Pancreas (tissue), 10 donors: Measurements from ENCODE around the gene ECE1. TPM values are rescaled to one million over a fixed set of nuclear protein-coding genes. Genes with fewer than 3 reads are reported as not detected.

Source experiments
- ATAC-seq, 4 donors: fragments of 200-7000 bp; cut with Tn5 transposase; one replicate each; pipeline versions ENCODE4 v1.8.0 to v1.9.1; 2020; ENCODE audit warnings: mild to moderate bottlenecking in 4 of 4, moderate library complexity in 4 of 4
- DNase-seq, 6 donors: peaks; one replicate each; pipeline ENCODE4 v3.0.0-alpha.2; 2020
- FAIRE-seq: peaks from 2 replicates; lab custom pipeline; 2012; peaks lifted over from hg19 to GRCh38; lab: Jason Lieb, UNC
- H3K27ac ChIP-seq, 4 donors: fragments of 200-600 bp; sonication (generic); 1 replicate in 3 of 4; 2 replicates in 1 of 4; pipeline versions ENCODE4 v1.5.0 to v1.8.0; 2020
- H3K27me3 ChIP-seq, 4 donors: fragments of 200-600 bp; one replicate each; pipeline ENCODE4 v1.8.0; 2021
- H3K36me3 ChIP-seq, 3 donors: fragments of 200-600 bp; sonication (generic) in 1 of 3; one replicate each; pipeline versions ENCODE4 v1.5.0 to v1.8.0; 2020 to 2021
- H3K4me1 ChIP-seq, 3 donors: fragments of 200-600 bp; one replicate each; pipeline ENCODE4 v1.8.0; 2021
- H3K4me3 ChIP-seq, 4 donors: fragments of 200-600 bp; sonication (generic) in 2 of 4; one replicate each; pipeline versions ENCODE4 v1.5.0 to v1.8.0; 2020 to 2021
- H3K9me3 ChIP-seq, 4 donors: fragments of 200-600 bp; one replicate each; pipeline ENCODE4 v1.8.0; 2021
- WGBS, 2 donors: extraction: QIAGEN DNeasy Blood & Tissue Kit; methylation state at CpG; one replicate each; pipeline ENCODE4 v1.1.7; 2013; 5-methylcytosine and 5-hydroxymethylcytosine counted together
- intact Hi-C, 3 donors: fragments of 100-400 bp; cut with DNase I; formaldehyde crosslinking; loops; one replicate each; pipeline versions ENCODE4 v1.11.1 to v1.14.2; 2022
- polyA plus RNA-seq, 2 donors: library from polyadenylated mRNA; stranded (reverse); fragments of 200-250 nt; gene quantifications; one replicate each; pipeline ENCODE4 v1.2.3, GENCODE V29; 2013
- total RNA-seq, 6 donors: library from RNA; stranded (reverse); fragmentation: NEBNext Ultra II Directional in 4 of 6; extraction: Animal tissue kit (Norgen Biotek cat#: 25700) in 4 of 6; gene quantifications; one replicate each; pipeline versions ENCODE4 v1.2.1 to v1.2.4, GENCODE V29; 2021 to 2023
- TF ChIP-seq, protein P1 (sequence below), 4 donors: fragments of 200-600 bp; sonication (generic) in 3 of 4; IDR thresholded peaks; one replicate each; pipeline versions ENCODE4 v1.5.0 to v1.8.0; 2021; ENCODE audit warnings: antibody characterized with exemption in 4 of 4
- donor health status: healthy with polysubstance abuse.
- donor health status: DM: no; HTN: no; CAD: no; lungs with moderate emphysema.
- donor health status: DM: no; HTN: no; CAD: no.
- donor health status: control.
- donor health status: control.
- donor health status: Bipolar disorder and iron deficiency.
- donor health status: DM: yes; HTN: yes; CAD: no.
- donor health status: DM: no; HTN: no; CAD: no.
- donor health status: DM: no; HTN: no; CAD: no.
- donor health status: DM: yes; HTN: yes; CAD: no.

ECE1 gene
- total and polyA plus RNA-seq, 8 donors: 38.1 to 141 (median 85.8) TPM

DNA sequence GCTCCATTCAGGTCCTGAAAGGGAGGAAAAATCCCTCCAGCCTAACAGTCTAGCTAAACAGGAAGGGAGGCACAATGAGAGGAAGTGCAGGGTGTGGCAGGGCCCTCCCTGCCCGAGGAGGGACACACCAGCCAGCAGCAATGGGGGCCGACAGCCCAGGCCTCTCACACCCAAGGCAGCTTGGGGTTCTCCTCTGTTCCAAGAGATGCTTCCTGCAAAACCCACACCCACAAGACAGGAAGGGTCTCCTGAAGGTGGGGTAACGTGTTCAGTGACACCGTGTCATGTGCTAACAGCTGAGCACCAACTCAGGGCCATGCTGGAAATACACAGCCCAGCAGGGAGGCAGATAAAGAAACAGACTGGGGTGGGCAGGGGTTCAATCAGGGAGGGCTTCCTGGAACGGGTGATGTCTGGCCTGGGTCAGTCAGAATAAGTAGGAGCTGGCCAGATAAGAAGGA lies 10.2 kb downstream of the ECE1 start:
- ATAC-seq (no peak), FAIRE-seq (no peak), DNase-seq (peak in 1 of 6 donors; percentile 34)
- intact Hi-C loops: loop anchor here in 1 of 3 donors (10.0 kb wide), 1 partner anchor 55 kb away; no protein-coding TSS in a partner anchor
- 64 to 66% methylated on average over 5 of the region's 5 CpGs for whole genome bisulfite sequencing, 2 donors
- H3K4me1 ChIP-seq: peaks cover 31 to 58% (median 38%) of the 10 kb centered on the region in 3 donors
- H3K27me3 ChIP-seq: no peaks in the 10 kb centered on the region
- peak overlapping the region in 3 of 4 donors; percentile 4 to 63 (median 41) for H3K27ac ChIP-seq
- TF ChIP-seq, protein P1, sequence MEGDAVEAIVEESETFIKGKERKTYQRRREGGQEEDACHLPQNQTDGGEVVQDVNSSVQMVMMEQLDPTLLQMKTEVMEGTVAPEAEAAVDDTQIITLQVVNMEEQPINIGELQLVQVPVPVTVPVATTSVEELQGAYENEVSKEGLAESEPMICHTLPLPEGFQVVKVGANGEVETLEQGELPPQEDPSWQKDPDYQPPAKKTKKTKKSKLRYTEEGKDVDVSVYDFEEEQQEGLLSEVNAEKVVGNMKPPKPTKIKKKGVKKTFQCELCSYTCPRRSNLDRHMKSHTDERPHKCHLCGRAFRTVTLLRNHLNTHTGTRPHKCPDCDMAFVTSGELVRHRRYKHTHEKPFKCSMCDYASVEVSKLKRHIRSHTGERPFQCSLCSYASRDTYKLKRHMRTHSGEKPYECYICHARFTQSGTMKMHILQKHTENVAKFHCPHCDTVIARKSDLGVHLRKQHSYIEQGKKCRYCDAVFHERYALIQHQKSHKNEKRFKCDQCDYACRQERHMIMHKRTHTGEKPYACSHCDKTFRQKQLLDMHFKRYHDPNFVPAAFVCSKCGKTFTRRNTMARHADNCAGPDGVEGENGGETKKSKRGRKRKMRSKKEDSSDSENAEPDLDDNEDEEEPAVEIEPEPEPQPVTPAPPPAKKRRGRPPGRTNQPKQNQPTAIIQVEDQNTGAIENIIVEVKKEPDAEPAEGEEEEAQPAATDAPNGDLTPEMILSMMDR (IDR thresholded peaks at IDR 0.05): no peak
- no peak overlapping the region for H3K4me3 ChIP-seq
- H3K9me3 ChIP-seq: no peaks in the 10 kb centered on the region
- no peaks in the 10 kb centered on the region for H3K36me3 ChIP-seq

DNA sequence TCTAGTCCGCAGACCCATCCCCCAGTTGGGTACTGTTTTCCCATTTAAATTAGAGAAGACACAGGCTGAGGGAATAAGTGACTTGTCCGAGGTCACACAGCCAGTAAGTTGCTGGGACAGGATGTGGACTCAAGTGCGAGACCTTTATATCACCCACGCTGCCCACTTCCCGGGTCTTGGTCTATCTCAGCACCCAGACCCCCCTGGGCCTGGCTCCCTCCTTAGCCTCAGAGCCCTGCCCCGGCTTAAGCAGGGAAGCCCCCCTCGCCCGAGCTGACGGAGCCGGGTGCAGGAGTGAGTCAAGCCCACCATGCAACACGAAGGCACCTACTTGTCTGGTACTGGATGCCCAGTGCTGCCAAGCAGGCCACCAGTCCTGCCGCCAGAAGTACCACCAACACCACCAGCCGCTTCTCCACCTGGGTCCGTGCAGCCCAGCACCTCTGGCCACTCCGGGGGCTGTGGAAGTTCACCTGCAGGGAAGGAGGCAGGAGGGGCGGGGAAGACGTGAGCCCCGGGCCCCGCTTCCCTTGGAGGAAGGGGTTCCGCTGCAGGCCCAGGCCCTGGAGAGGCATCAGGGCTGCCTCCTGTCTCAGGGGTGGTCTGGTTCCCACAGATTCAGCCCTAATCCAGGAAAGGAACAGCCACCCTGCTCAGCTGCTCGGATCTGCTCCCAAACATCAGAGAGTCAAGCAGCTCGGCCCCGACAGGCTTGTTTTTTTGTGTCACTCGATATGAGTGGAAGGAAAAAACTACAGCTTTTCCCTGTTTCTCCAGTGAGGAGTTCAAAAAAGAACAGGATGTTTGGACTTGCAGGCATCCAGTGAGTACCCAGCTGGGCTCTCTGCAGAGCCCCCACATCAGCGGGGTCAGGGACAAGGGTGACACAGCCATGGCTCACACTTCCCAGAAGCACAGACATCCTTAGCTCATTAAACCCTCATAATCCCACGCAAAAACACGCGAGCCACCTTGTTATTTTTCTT lies 11.1 kb downstream of the ECE1 start:
- H3K4me1 ChIP-seq: peaks cover 22 to 50% (median 29%) of the 10 kb centered on the region in 3 donors
- intact Hi-C loops: loop anchor here in 1 of 3 donors (10.0 kb wide), 1 partner anchor 46 kb away; no protein-coding TSS in a partner anchor
- DNase-seq (peak in 1 of 6 donors; percentile 65), FAIRE-seq (no peak), ATAC-seq (no peak)
- H3K36me3 ChIP-seq: no peaks in the 10 kb centered on the region
- no peaks in the 10 kb centered on the region for H3K27me3 ChIP-seq
- H3K9me3 ChIP-seq: no peaks in the 10 kb centered on the region
- peak overlapping the region in 1 of 4 donors; percentile 10 for H3K4me3 ChIP-seq
- H3K27ac ChIP-seq: peak overlapping the region in 3 of 4 donors; percentile 8 to 63 (median 41)
- WGBS, 2 donors: 80 to 84% methylated on average over 28 of the region's 28 CpGs
- TF ChIP-seq, protein P1 (IDR thresholded peaks at IDR 0.05): no peak

DNA sequence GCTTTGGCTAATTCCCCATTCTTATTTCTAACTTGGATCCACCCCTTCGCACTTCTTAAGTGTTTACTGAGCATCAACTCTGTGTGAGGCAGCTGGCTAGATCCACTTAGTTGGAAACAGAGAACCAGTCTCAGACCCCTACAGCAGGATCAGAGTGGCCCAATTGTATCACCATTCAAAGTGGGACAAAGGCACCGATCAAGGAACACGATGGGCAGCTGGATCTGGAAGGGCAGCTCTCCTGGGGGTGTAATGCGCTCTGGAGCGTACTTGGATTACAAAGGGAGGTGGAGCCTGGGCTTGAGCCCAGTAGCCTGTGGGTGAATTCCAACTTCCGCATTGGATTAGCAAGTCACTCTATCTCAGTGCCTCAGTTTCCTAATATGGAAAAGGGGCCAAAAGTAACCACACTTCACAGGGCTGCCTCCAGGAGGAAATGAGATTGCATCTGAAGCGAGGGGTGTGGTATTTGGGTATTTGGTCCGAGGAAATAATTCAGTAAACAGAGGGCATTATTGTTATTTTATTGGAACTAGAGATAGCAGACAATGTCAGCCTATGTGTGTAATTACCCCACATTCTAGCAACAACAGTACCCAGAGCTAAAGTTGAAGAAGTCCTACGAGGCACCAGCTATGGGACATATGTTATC lies 11.9 kb downstream of the ECE1 start:
- peak overlapping the region in 1 of 4 donors; percentile 10 for H3K4me3 ChIP-seq
- no peak for FAIRE-seq
- ATAC-seq: peak in 3 of 4 donors; percentile 53 to 66 (median 64)
- no peaks in the 10 kb centered on the region for H3K36me3 ChIP-seq
- peak in 2 of 6 donors; percentile 29 to 42 for DNase-seq
- TF ChIP-seq, protein P1 (IDR thresholded peaks at IDR 0.05): no peak
- no peaks in the 10 kb centered on the region for H3K27me3 ChIP-seq
- H3K27ac ChIP-seq: peak overlapping the region in 3 of 4 donors; percentile 8 to 63 (median 55)
- H3K9me3 ChIP-seq: no peaks in the 10 kb centered on the region
- 50 to 61% methylated on average over 9 of the region's 9 CpGs for WGBS, 2 donors
- intact Hi-C loops: loop anchor here in 1 of 3 donors (10.0 kb wide), 1 partner anchor 46 kb away; no protein-coding TSS in a partner anchor
- H3K4me1 ChIP-seq: peaks cover 16 to 43% (median 28%) of the 10 kb centered on the region in 3 donors

DNA sequence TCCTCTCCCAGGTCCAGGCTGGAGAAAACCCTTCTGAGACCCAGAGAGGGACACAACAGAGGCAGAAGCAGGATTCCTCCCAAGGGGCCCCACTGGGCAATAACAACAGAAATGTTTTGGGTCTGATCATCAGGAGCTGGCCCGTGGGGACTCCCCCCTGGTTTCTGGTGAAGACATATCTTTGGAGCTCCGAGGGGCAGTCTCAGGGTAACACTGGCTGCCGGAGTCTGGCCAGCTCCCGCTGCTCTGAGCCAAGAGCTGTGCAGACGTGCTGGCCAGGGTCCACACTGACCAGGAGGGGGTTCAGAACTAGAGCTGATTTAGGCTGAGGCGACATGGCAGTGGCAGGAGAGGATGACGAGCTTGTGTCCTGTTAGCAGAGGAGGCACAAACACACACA lies 13.1 kb downstream of the ECE1 start:
- 34 to 36% methylated on average over 7 of the region's 7 CpGs for WGBS, 2 donors
- DNase-seq (peak in 2 of 6 donors; percentile 16 to 56), ATAC-seq (peak; percentile 15 to 55 (median 36)), FAIRE-seq (no peak)
- Histone ChIP-seq H3K4me1 (peaks cover 17 to 51% (median 29%) of the 10 kb centered on the region in 3 donors), H3K36me3 (peaks cover 0 to 5% (median 0%) of the 10 kb centered on the region in 3 donors), H3K4me3 (no peak overlapping the region), H3K27me3 (no peaks in the 10 kb centered on the region), H3K27ac (peak overlapping the region in 2 of 4 donors; percentile 52 to 55), H3K9me3 (no peaks in the 10 kb centered on the region)
- intact Hi-C loops: loop anchor here in 1 of 3 donors (10.0 kb wide), 1 partner anchor 48 kb away; no protein-coding TSS in a partner anchor
- TF ChIP-seq, protein P1 (IDR thresholded peaks at IDR 0.05): no peak
